Smooth muscle cell of the brain vasculature (primary cell): ENCODE data around the gene BRSK2.

ENCODE experiments used
- DNase-seq: peaks from one replicate; pipeline ENCODE4 v3.0.0-alpha.2; 2012; ENCODE audit warnings: low read depth, low spot score

BRSK2 gene

GRCh38 chr11:1436468-1437039 is 46.8 kb downstream of the BRSK2 start:
- DNase-seq: no peak

GRCh38 chr11:1437500-1437899 is 47.8 kb downstream of the BRSK2 start:
- no peak for DNase-seq

GRCh38 chr11:1438261-1438966 is 48.7 kb downstream of the BRSK2 start:
- no peak for DNase-seq

GRCh38 chr11:1438967-1439330 is 49.2 kb downstream of the BRSK2 start:
- DNase-seq: no peak

- no peak for DNase-seq
These were observed 49.6 kb downstream of the BRSK2 start for GRCh38 chr11:1439341-1439740.

- DNase-seq: no peak
These were observed 50.3 kb downstream of the BRSK2 start for GRCh38 chr11:1440066-1440465.

- DNase-seq: no peak
These were observed 50.8 kb downstream of the BRSK2 start for GRCh38 chr11:1440496-1440895.

- DNase-seq: no peak
These were observed 52.4 kb downstream of the BRSK2 start for GRCh38 chr11:1442163-1442562.

GRCh38 chr11:1442807-1443366 is 53.2 kb downstream of the BRSK2 start:
- no peak for DNase-seq

GRCh38 chr11:1443737-1444136 is 54.0 kb downstream of the BRSK2 start:
- DNase-seq: no peak

GRCh38 chr11:1444321-1444720 is 54.6 kb downstream of the BRSK2 start:
- no peak for DNase-seq

- no peak for DNase-seq
These were observed 55.2 kb downstream of the BRSK2 start for GRCh38 chr11:1444823-1445422.

- DNase-seq: no peak
These were observed 56.2 kb downstream of the BRSK2 start for GRCh38 chr11:1445741-1446445.

- no peak for DNase-seq
These were observed 56.9 kb downstream of the BRSK2 start for GRCh38 chr11:1446623-1447022.

GRCh38 chr11:1447845-1448825 is 58.4 kb downstream of the BRSK2 start:
- no peak for DNase-seq

GRCh38 chr11:1448882-1449281 is 59.1 kb downstream of the BRSK2 start:
- no peak for DNase-seq

- no peak for DNase-seq
These were observed 59.9 kb downstream of the BRSK2 start for GRCh38 chr11:1449490-1450243.

GRCh38 chr11:1450344-1450875 is 60.7 kb downstream of the BRSK2 start:
- no peak for DNase-seq

- no peak for DNase-seq
These were observed 61.4 kb downstream of the BRSK2 start for GRCh38 chr11:1450949-1451710.
